Measurements from ENCODE around the gene CDK15.

The CDK15 gene

GRCh38 chr2:201769666-201770373 lies 36.5 kb upstream of the CDK15 start:
- no peaks in the 10 kb centered on the region for H3K36me3 ChIP-seq (ENCODE audit: insufficient read depth, low read length)
- no peak overlapping the region for H3K27ac ChIP-seq (ENCODE audit: low read depth, low read length, poor library complexity, severe bottlenecking)

DNA sequence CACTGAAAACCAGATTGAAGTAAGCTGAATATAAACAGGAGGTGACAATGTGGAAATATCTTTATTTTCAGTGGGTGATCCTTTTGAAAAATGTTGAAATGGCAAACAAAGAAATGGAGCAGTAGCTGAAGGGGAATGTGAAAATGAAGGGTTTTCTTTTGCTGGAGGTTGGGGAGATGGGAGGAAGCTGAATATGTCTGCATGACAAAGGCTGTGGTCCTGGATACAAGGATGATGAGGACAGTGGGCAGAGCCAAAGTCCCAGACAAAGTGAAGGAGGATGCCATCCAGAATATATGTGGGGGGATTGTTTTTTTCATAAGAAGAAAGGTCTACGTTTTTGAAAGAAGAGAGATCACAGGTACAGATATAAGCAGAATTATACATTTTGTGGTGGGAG lies 32.3 kb upstream of the CDK15 start:
- Histone ChIP-seq H3K79me2 (ENCODE audit: insufficient read depth, low read length) (no peaks in the 10 kb centered on the region), H3K4me2 (ENCODE audit: low read length) (no peak overlapping the region), H3K27ac (ENCODE audit: low read depth, low read length, poor library complexity, severe bottlenecking) (no peak overlapping the region), H3K4me3 (ENCODE audit: low read depth, low read length, poor library complexity, severe bottlenecking) (no peak overlapping the region), H3K4me1 (ENCODE audit: insufficient read depth, low read length, severe bottlenecking) (peaks cover 6% of the 10 kb centered on the region), H3K9me2 (ENCODE audit: low read depth, low read length) (no peaks in the 10 kb centered on the region), H2AFZ (ENCODE audit: low read length) (no peak overlapping the region), H3K27me3 (ENCODE audit: insufficient read depth, low read length) (no peaks in the 10 kb centered on the region), H3K9ac (ENCODE audit: low read length) (no peak overlapping the region), H4K20me1 (ENCODE audit: insufficient read depth, low read length) (no peaks in the 10 kb centered on the region), H3F3A (ENCODE audit: insufficient read depth, low read length) (no peaks in the 10 kb centered on the region), H3K9me3 (ENCODE audit: low read length) (no peaks in the 10 kb centered on the region), H3K36me3 (ENCODE audit: insufficient read depth, low read length) (no peaks in the 10 kb centered on the region)
- TF ChIP-seq CTCF (IDR thresholded peaks at IDR 0.05; ENCODE audit: low read length) = no peak
- TF ChIP-seq EZH2 (IDR thresholded peaks at IDR 0.05; ENCODE audit: borderline replicate concordance, low read length) = no peak

More at GRCh38 chr2:201769666-201770373, 36.5 kb upstream of the CDK15 start:
- no peaks in the 10 kb centered on the region for H3K27me3 ChIP-seq (ENCODE audit: insufficient read depth, low read length)
- no peaks in the 10 kb centered on the region for H3K4me1 ChIP-seq (ENCODE audit: insufficient read depth, low read length, severe bottlenecking)
- no peaks in the 10 kb centered on the region for H3K9me2 ChIP-seq (ENCODE audit: low read depth, low read length)
- no peaks in the 10 kb centered on the region for H3K9me3 ChIP-seq (ENCODE audit: low read length)
- no peaks in the 10 kb centered on the region for H3F3A ChIP-seq (ENCODE audit: insufficient read depth, low read length)
- H3K4me3 ChIP-seq (ENCODE audit: low read depth, low read length, poor library complexity, severe bottlenecking) = no peak overlapping the region
- TF ChIP-seq CTCF (IDR thresholded peaks at IDR 0.05; ENCODE audit: low read length) = no peak
- no peak for TF ChIP-seq EZH2 (IDR thresholded peaks at IDR 0.05; ENCODE audit: borderline replicate concordance, low read length)
- no peaks in the 10 kb centered on the region for H3K79me2 ChIP-seq (ENCODE audit: insufficient read depth, low read length)
- no peak overlapping the region for H3K9ac ChIP-seq (ENCODE audit: low read length)
- no peak overlapping the region for H3K4me2 ChIP-seq (ENCODE audit: low read length)
- H4K20me1 ChIP-seq (ENCODE audit: insufficient read depth, low read length) = no peaks in the 10 kb centered on the region
- no peak overlapping the region for H2AFZ ChIP-seq (ENCODE audit: low read length)

DNA sequence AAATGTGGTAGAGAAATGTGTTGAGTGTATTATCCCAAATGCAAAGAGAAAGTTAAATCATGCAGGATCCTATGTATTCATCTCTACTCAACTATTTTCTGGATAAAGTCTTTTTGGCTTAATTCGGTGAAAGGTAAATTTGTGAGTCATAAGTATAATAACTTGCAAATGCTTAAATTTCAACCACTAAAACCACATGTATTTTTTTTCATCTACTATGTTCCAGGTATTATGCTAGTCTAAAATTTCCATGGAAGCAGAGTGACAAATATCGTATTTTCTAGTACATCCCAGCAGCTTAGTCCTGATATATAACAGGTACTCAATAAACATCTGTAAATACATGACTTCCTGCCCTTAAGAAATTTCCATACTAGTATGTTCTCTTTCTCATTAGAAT lies 31.8 kb upstream of the CDK15 start:
- TF ChIP-seq CTCF (IDR thresholded peaks at IDR 0.05; ENCODE audit: low read length) (no peak), EZH2 (IDR thresholded peaks at IDR 0.05; ENCODE audit: borderline replicate concordance, low read length) (no peak)
- Histone ChIP-seq H4K20me1 (ENCODE audit: insufficient read depth, low read length) (no peaks in the 10 kb centered on the region), H3K27ac (ENCODE audit: low read depth, low read length, poor library complexity, severe bottlenecking) (no peak overlapping the region), H3K4me1 (ENCODE audit: insufficient read depth, low read length, severe bottlenecking) (peaks cover 11% of the 10 kb centered on the region), H3K9me2 (ENCODE audit: low read depth, low read length) (no peaks in the 10 kb centered on the region), H3K9me3 (ENCODE audit: low read length) (no peaks in the 10 kb centered on the region), H3K4me3 (ENCODE audit: low read depth, low read length, poor library complexity, severe bottlenecking) (no peak overlapping the region), H3K79me2 (ENCODE audit: insufficient read depth, low read length) (no peaks in the 10 kb centered on the region), H3K36me3 (ENCODE audit: insufficient read depth, low read length) (no peaks in the 10 kb centered on the region), H2AFZ (ENCODE audit: low read length) (no peak overlapping the region), H3K4me2 (ENCODE audit: low read length) (no peak overlapping the region), H3K9ac (ENCODE audit: low read length) (no peak overlapping the region), H3F3A (ENCODE audit: insufficient read depth, low read length) (no peaks in the 10 kb centered on the region), H3K27me3 (ENCODE audit: insufficient read depth, low read length) (no peaks in the 10 kb centered on the region)

Measured in OCI-LY1 (cell line).